Chondrocyte (in vitro differentiated cells): ENCODE data around the gene ATG12. TPM values are rescaled to one million over a fixed set of nuclear protein-coding genes. Genes with fewer than 3 reads are reported as not detected.

Experiments used
- DNase-seq: peaks from one replicate; pipeline ENCODE4 v3.0.0; 2021; ENCODE audit warnings: mixed read lengths, low spot score
- H3K27ac Mint-ChIP-seq: one replicate; pipeline ENCODE4 v1.8.0; 2021; ENCODE audit warnings: mild to moderate bottlenecking, moderate library complexity, mixed read lengths; ENCODE audit not compliant: unreplicated experiment
- H3K27me3 Mint-ChIP-seq: 2 replicates; pipeline ENCODE4 v1.8.0; 2021; ENCODE audit warnings: low read depth, mixed read lengths
- H3K36me3 Mint-ChIP-seq: 2 replicates; pipeline ENCODE4 v1.8.0; 2021; ENCODE audit warnings: low read depth, mixed read lengths
- H3K4me1 Mint-ChIP-seq: 2 replicates; pipeline ENCODE4 v1.8.0; 2021; ENCODE audit warnings: low read depth, mild to moderate bottlenecking, mixed read lengths
- H3K4me3 Mint-ChIP-seq: one replicate; pipeline ENCODE4 v1.8.0; 2021; ENCODE audit warnings: mild to moderate bottlenecking, moderate library complexity, mixed read lengths; ENCODE audit not compliant: unreplicated experiment
- H3K9me3 Mint-ChIP-seq: 2 replicates; pipeline ENCODE4 v1.8.0; 2021; ENCODE audit warnings: low read depth, mixed read lengths
- total RNA-seq: library from RNA; stranded (reverse); gene quantifications from 3 replicates; pipeline ENCODE4 v1.2.1, GENCODE V29; 2021
- TF ChIP-seq, protein P1 (sequence below): fragments of 200-600 bp; sonication (generic); IDR thresholded peaks from 2 replicates; pipeline ENCODE4 v1.5.0; 2021; ENCODE audit warnings: antibody characterized with exemption, mild to moderate bottlenecking, moderate library complexity

The ATG12 gene
- total RNA-seq, 1 donor from 2014 or later, result 48.0 TPM

DNA sequence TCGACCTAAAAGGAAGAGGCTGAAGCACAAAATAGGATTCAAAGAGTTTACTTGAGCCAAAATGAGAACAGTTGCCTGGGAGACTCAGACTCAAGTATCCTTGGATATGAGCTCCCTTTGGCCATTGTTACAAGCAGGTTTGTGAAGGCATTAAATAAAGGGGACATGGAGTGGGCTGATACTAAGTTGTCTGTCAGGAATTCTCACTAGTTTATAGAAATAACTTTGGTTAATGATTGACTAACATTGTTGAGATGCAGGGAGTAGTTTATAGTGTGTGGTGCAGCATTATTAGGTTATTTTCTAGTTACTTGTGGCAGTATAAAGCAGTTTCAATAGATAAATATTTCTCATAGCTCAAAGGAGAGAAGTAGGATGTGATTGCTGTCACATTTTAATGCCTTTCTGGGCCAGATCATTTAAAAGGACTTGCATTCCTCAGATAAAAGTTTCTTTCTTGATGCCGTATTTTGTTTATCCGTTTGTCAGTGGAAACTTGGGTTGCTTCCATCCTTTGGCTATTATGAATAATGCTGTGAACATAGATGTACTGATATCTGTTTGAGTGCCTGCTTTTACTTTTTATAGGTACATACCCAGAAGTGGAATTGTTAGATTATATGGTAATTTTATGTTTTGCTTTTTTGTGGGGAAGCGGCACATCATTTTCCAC, 9.5 kb upstream of the ATG12 start:
- no peak for DNase-seq
- TF ChIP-seq, protein P1, sequence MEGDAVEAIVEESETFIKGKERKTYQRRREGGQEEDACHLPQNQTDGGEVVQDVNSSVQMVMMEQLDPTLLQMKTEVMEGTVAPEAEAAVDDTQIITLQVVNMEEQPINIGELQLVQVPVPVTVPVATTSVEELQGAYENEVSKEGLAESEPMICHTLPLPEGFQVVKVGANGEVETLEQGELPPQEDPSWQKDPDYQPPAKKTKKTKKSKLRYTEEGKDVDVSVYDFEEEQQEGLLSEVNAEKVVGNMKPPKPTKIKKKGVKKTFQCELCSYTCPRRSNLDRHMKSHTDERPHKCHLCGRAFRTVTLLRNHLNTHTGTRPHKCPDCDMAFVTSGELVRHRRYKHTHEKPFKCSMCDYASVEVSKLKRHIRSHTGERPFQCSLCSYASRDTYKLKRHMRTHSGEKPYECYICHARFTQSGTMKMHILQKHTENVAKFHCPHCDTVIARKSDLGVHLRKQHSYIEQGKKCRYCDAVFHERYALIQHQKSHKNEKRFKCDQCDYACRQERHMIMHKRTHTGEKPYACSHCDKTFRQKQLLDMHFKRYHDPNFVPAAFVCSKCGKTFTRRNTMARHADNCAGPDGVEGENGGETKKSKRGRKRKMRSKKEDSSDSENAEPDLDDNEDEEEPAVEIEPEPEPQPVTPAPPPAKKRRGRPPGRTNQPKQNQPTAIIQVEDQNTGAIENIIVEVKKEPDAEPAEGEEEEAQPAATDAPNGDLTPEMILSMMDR, result no peak
- peaks cover 5% of the 10 kb centered on the region for H3K36me3 Mint-ChIP-seq

DNA sequence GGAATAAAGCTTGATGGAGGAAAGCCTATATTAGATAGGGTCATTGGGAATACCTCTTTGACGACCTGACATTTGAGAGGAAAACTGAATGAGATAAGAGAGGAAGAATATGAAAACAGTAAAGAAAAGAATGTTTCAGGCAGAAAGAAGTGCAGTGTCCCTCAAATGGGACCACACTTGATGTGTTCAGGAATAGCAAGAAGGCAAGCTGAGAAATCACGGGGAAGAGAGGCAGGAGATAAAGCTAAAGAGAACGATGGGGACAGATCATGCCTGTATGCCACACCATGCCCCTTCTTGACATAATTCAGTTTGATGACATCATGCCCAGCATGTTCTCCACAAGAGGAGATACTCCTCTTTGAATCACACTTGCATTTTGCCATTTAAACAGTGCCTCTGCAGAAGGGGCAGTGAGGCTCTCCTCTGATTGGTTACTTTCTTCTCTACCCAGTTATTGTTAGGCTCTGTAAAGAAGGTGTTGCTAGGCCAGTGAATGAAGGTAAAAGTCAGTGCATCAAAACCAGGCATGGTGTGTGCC, 8.0 kb upstream of the ATG12 start:
- no peak for DNase-seq
- Mint-ChIP-seq H3K27me3 (no peaks in the 10 kb centered on the region), H3K27ac (no peak overlapping the region), H3K4me1 (peaks cover 48% of the 10 kb centered on the region), H3K4me3 (no peak overlapping the region), H3K9me3 (peaks cover 11% of the 10 kb centered on the region), H3K36me3 (peaks cover 5% of the 10 kb centered on the region)
- TF ChIP-seq, protein P1, result no peak

More for the DNA sequence above, 9.5 kb upstream of the ATG12 start:
- Mint-ChIP-seq H3K27me3 (no peaks in the 10 kb centered on the region), H3K9me3 (peaks cover 11% of the 10 kb centered on the region), H3K4me3 (no peak overlapping the region), H3K4me1 (peaks cover 39% of the 10 kb centered on the region), H3K27ac (peak overlapping the region; percentile 2)

DNA sequence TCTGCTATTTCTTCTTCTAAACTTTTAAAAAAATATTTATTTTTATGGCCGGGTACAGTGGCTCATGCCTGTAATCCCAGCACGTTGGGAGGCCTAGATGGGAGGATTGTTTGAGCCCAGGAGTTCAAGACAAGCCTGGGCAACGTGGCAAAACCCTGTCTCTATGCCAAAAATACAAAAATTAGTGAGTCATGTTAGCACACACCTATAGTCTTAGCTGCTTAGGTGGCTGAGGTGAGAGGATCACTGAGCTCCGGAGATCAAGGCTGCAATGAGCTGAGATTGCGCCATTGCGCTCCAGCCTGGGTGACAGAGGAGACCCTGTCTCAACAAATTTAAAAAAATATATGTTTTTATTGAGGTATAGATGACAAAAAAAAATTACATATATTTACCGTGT, 5.9 kb upstream of the ATG12 start:
- no peaks in the 10 kb centered on the region for H3K9me3 Mint-ChIP-seq
- no peaks in the 10 kb centered on the region for H3K27me3 Mint-ChIP-seq
- H3K36me3 Mint-ChIP-seq, result no peaks in the 10 kb centered on the region
- H3K4me1 Mint-ChIP-seq, result peaks cover 58% of the 10 kb centered on the region
- DNase-seq, result no peak
- no peak overlapping the region for H3K4me3 Mint-ChIP-seq
- H3K27ac Mint-ChIP-seq, result no peak overlapping the region
- TF ChIP-seq, protein P1, result no peak

DNA sequence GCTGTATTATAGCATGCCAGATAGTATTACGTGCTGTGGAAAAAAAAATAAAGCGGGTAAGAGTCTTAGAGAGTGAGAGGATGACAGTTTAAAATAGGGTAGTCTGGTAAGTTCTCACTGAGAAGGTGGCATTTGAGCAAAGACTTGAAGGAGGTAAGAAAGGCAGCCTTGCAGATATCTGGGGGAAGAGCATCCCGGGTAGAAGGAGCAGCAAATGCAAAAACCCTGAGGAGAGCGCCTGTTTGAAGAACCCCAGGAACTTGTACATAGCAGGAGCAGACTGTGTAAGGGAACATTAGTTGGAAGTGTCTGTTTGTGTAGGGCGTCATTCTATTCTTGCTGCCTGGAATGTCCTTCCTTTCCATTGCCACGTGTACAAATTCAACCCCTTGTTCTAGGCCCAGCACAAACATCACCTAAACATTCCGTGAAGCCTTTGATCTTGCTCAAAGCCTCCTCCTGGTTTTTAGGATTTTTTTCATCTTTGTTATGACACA, 3.0 kb upstream of the ATG12 start:
- DNase-seq, result no peak
- peaks cover 47% of the 10 kb centered on the region for H3K4me1 Mint-ChIP-seq
- no peaks in the 10 kb centered on the region for H3K9me3 Mint-ChIP-seq
- TF ChIP-seq, protein P1, result no peak
- H3K4me3 Mint-ChIP-seq, result peak overlapping the region; percentile 80
- H3K27me3 Mint-ChIP-seq, result no peaks in the 10 kb centered on the region
- H3K36me3 Mint-ChIP-seq, result no peaks in the 10 kb centered on the region
- peak overlapping the region; percentile 83 for H3K27ac Mint-ChIP-seq

DNA sequence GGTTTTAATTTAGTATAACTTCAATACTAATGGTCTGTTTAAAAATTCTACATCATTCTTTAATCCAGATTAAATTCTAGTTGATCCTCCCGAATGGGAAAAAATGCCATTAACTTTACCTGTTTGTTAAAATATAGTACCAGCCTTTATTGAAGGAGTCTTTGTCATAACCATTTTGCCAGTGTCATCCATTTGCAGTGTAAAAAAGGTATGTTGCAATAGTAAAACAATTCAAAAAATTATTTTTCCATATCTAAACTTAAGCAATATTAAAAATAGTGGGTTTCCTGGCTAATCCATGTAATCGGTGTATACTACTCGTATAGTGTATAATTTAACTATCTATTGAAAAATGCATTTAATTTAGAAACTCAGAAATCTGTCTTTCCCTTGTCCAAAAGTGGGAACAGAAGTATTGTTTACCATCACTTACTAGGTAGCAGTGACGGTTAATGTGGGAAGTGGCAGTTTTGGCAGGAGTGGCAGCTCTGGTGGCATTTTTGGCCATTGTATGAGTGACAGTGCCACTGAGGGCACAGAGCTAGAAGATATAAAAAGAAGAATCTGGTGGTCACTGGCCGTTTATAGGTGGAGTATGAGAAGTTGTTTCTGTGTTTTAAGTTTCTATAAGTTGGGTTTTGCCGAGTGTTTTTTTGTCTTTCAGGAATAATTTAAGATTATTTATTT, 2.2 kb upstream of the ATG12 start:
- TF ChIP-seq, protein P1, result no peak
- Mint-ChIP-seq H3K9me3 (no peaks in the 10 kb centered on the region), H3K4me3 (peak overlapping the region; percentile 80), H3K4me1 (peaks cover 50% of the 10 kb centered on the region), H3K36me3 (no peaks in the 10 kb centered on the region), H3K27ac (peak overlapping the region; percentile 83), H3K27me3 (no peaks in the 10 kb centered on the region)
- no peak for DNase-seq
